Transverse colon (tissue), 3 donors: ENCODE results near the gene HNRNPD.

ENCODE experiments used
- EP300 ChIP-seq: sonication (generic); formaldehyde crosslinking; IDR thresholded peaks from one replicate; pipeline ENCODE4 v1.6.1; 2017; ENCODE audit warnings: antibody characterized with exemption, low read depth
- TF ChIP-seq, protein P1 (sequence below), 5 experiments: fragments of 200-600 bp in 3 of 5; fragments of 450-650 bp in 2 of 5; sonication (generic) in 3 of 5; IDR thresholded peaks; 1 replicate in 2 of 5; 2 replicates in 3 of 5; pipeline ENCODE4 v1.5.1; 2016 to 2017; ENCODE audit warnings: antibody characterized with exemption in 5 of 5, inconsistent platforms in 3 of 5, mild to moderate bottlenecking in 2 of 5, moderate library complexity in 1 of 5

GRCh38 chr4:82422616-82423015, 48.8 kb upstream of the HNRNPD start:
- TF ChIP-seq EP300: no peak
- TF ChIP-seq, protein P1, sequence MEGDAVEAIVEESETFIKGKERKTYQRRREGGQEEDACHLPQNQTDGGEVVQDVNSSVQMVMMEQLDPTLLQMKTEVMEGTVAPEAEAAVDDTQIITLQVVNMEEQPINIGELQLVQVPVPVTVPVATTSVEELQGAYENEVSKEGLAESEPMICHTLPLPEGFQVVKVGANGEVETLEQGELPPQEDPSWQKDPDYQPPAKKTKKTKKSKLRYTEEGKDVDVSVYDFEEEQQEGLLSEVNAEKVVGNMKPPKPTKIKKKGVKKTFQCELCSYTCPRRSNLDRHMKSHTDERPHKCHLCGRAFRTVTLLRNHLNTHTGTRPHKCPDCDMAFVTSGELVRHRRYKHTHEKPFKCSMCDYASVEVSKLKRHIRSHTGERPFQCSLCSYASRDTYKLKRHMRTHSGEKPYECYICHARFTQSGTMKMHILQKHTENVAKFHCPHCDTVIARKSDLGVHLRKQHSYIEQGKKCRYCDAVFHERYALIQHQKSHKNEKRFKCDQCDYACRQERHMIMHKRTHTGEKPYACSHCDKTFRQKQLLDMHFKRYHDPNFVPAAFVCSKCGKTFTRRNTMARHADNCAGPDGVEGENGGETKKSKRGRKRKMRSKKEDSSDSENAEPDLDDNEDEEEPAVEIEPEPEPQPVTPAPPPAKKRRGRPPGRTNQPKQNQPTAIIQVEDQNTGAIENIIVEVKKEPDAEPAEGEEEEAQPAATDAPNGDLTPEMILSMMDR (IDR thresholded peaks at IDR 0.05): no peak
